ENCODE results near the gene COL27A1.

Gene COL27A1

GRCh38 chr9:114348906-114349482 is 193.7 kb downstream of the COL27A1 start:
- TF ChIP-seq CTCF (IDR thresholded peaks at IDR 0.05) = no peak

- no peak for TF ChIP-seq CTCF (IDR thresholded peaks at IDR 0.05)
Observed at GRCh38 chr9:114349713-114350480, 194.6 kb downstream of the COL27A1 start.

- no peak for TF ChIP-seq CTCF (IDR thresholded peaks at IDR 0.05)
Observed at GRCh38 chr9:114350636-114351401, 195.5 kb downstream of the COL27A1 start.

- no peak for TF ChIP-seq CTCF (IDR thresholded peaks at IDR 0.05)
Observed at GRCh38 chr9:114351932-114352331, 196.6 kb downstream of the COL27A1 start.

GRCh38 chr9:114355821-114356220 is 200.5 kb downstream of the COL27A1 start:
- TF ChIP-seq CTCF (IDR thresholded peaks at IDR 0.05) = no peak

- TF ChIP-seq CTCF (IDR thresholded peaks at IDR 0.05) = no peak
Observed at GRCh38 chr9:114356792-114357191, 201.5 kb downstream of the COL27A1 start.

GRCh38 chr9:114357360-114357759 is 202.0 kb downstream of the COL27A1 start:
- no peak for TF ChIP-seq CTCF (IDR thresholded peaks at IDR 0.05)
